ENCODE measurements around the gene BOD1L1. TPM values are rescaled to one million over a fixed set of nuclear protein-coding genes. Genes with fewer than 3 reads are reported as not detected.

BOD1L1 gene
- polyA plus RNA-seq, 1 donor from 2014 or later = 43.3 TPM

DNA sequence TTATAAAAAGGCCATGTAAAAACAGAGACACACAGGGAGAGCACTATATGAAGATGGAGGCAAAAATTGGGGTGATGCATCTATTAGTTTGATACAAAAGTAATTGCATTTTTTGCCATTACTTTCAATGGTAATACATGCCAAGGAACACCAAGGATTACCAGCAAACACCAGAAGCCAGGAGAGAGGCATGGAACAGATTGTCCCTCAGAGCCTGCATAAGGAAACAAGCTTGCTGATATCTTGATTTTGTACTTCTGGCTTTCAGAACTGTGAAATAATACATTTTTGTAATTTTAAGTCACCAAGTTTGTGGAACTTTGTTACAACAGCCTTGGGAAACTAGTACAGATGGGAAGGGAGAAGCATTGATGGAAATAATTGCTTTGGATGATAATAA lies 45.6 kb upstream of the BOD1L1 start:
- H3K27me3 ChIP-seq (ENCODE audit: insufficient read depth, low read depth, low read length) = no peaks in the 10 kb centered on the region
- no peaks in the 10 kb centered on the region for H3K9me2 ChIP-seq (ENCODE audit: insufficient read depth, low read length)
- H3K4me2 ChIP-seq (ENCODE audit: low read length) = no peak overlapping the region
- H3K36me3 ChIP-seq (ENCODE audit: insufficient read depth, low read length) = no peaks in the 10 kb centered on the region
- no peaks in the 10 kb centered on the region for H3K79me2 ChIP-seq (replicated peaks; ENCODE audit: insufficient read depth, low read length)
- no peak overlapping the region for H2AFZ ChIP-seq (ENCODE audit: low read depth, low read length)
- H4K20me1 ChIP-seq (ENCODE audit: insufficient read depth) = no peaks in the 10 kb centered on the region
- no peaks in the 10 kb centered on the region for H3K9me3 ChIP-seq (ENCODE audit: low read length)
- no peak for TF ChIP-seq RAD21 (conservative IDR thresholded peaks at IDR 0.05)
- TF ChIP-seq MXI1 (conservative IDR thresholded peaks at IDR 0.05; ENCODE audit: poor library complexity, severe bottlenecking) = no peak
- no peak for TF ChIP-seq REST (IDR thresholded peaks at IDR 0.05; ENCODE audit: borderline replicate concordance)
- no peak for TF ChIP-seq POLR2AphosphoS5 (IDR thresholded peaks at IDR 0.05)
- TF ChIP-seq SMC3 (conservative IDR thresholded peaks at IDR 0.05; ENCODE audit: poor library complexity) = no peak
- TF ChIP-seq TAF1 (IDR thresholded peaks at IDR 0.05; ENCODE audit: low read depth) = no peak
- no peak for TF ChIP-seq CTCF (IDR thresholded peaks at IDR 0.05; ENCODE audit: poor library complexity, severe bottlenecking)
- TF ChIP-seq EP300 (conservative IDR thresholded peaks at IDR 0.05; ENCODE audit: poor library complexity, severe bottlenecking) = no peak
- no peak for TF ChIP-seq EZH2 (IDR thresholded peaks at IDR 0.05; ENCODE audit: borderline replicate concordance, insufficient read depth, low read length, poor library complexity, severe bottlenecking)
- no peak overlapping the region for H3K9ac ChIP-seq (ENCODE audit: low read length)
- H3K27ac ChIP-seq (ENCODE audit: low read length) = no peak overlapping the region
- no peaks in the 10 kb centered on the region for H3F3A ChIP-seq (ENCODE audit: insufficient read depth, low read length, poor library complexity, severe bottlenecking)
- H3K4me3 ChIP-seq (ENCODE audit: low read length) = no peak overlapping the region

DNA sequence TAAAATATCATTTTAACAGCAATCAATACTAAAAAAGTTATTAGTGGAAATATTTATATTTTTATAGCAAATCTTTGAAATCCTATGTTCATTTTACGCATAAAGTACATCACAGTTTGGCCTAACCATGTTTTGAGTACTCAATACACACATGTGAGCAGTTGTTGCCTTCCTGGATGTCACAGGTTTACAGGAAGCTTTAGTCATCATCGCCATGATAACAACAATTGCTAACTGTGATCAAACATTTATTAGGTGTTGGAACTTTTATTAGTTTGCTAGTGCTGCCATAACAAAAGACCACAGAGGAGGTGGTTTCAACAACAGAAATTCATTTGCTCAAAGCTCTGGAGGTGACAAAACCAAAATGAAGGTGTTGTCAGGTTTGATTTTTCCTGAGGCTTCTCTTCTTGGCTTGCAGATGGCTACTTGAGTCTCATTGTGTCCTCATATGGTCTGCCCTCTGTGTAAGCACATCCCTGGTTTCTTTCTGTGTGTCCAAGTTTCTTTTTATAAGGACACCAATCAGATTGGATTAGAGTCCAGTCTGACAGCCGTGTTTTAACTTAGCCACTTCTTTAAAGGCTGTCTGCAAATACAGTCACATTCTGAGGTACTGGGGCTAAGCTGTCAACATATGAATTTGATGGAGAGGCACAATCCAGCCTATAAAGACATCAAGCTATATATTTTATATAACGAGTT lies 43.1 kb upstream of the BOD1L1 start:
- TF ChIP-seq RAD21 (conservative IDR thresholded peaks at IDR 0.05) = no peak
- no peak for TF ChIP-seq POLR2AphosphoS5 (IDR thresholded peaks at IDR 0.05)
- no peak for TF ChIP-seq MXI1 (conservative IDR thresholded peaks at IDR 0.05; ENCODE audit: poor library complexity, severe bottlenecking)
- TF ChIP-seq SMC3 (conservative IDR thresholded peaks at IDR 0.05; ENCODE audit: poor library complexity) = no peak
- TF ChIP-seq CTCF (IDR thresholded peaks at IDR 0.05; ENCODE audit: poor library complexity, severe bottlenecking) = no peak
- TF ChIP-seq TAF1 (IDR thresholded peaks at IDR 0.05; ENCODE audit: low read depth) = no peak
- Histone ChIP-seq H3K4me3 (ENCODE audit: low read length) (no peak overlapping the region), H3K27ac (ENCODE audit: low read length) (no peak overlapping the region), H3K9me3 (ENCODE audit: low read length) (no peaks in the 10 kb centered on the region), H3K79me2 (replicated peaks; ENCODE audit: insufficient read depth, low read length) (no peaks in the 10 kb centered on the region), H3K9ac (ENCODE audit: low read length) (no peak overlapping the region), H3F3A (ENCODE audit: insufficient read depth, low read length, poor library complexity, severe bottlenecking) (no peaks in the 10 kb centered on the region), H3K4me2 (ENCODE audit: low read length) (no peak overlapping the region), H4K20me1 (ENCODE audit: insufficient read depth) (no peaks in the 10 kb centered on the region), H3K9me2 (ENCODE audit: insufficient read depth, low read length) (no peaks in the 10 kb centered on the region), H3K36me3 (ENCODE audit: insufficient read depth, low read length) (no peaks in the 10 kb centered on the region), H2AFZ (ENCODE audit: low read depth, low read length) (no peak overlapping the region), H3K27me3 (ENCODE audit: insufficient read depth, low read depth, low read length) (no peaks in the 10 kb centered on the region)

Data from neural cell (in vitro differentiated cells).